ENCODE results near the gene ECM2.

ECM2 gene

DNA sequence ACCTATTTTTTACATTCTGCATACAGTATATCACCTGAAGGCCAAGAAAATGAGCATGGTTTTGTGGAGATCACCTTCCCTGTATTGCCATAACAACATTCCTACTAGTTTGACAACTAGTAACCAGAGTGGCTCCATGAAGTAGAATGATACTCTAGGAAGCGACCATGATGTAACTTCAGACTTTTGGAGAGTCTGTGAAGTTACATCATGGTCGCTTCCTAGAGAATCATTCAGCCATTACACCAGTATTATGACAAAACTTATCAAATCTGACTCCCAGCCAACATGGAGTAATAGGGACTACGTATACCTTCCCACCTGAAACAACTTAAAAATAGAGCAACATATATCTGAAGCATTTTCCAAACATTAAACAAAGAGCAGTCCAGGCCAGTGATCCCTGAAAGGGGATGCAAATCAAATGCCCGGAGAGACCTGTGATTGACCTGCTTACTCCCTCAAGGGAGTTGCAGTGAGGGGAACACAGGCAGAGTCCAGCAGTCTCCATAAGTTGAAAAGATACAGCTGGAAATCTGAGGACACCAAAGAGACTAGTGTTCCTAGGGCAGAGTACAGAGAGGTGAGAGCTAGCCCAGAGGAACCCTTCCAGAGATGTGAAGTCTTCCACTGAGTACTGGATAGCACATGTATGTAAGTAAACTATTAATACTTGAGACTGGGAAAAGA, 7.8 kb downstream of the ECM2 start:
- Histone ChIP-seq H3K9me3 (ENCODE audit: control insufficient read depth in 2 of 2, low read length in 2 of 2) (no peaks in the 10 kb centered on the region), H3K36me3 (ENCODE audit: control insufficient read depth in 2 of 2, insufficient read depth in 2 of 2, low read length in 2 of 2) (no peaks in the 10 kb centered on the region), H3K9ac (ENCODE audit: low read length in 2 of 2) (no peak overlapping the region), H3K4me1 (ENCODE audit: control insufficient read depth, insufficient read depth, low read length) (no peaks in the 10 kb centered on the region), H3K27me3 (ENCODE audit: control insufficient read depth in 1 of 2, insufficient read depth in 2 of 2, low read length in 2 of 2) (no peaks in the 10 kb centered on the region), H3K4me3 (ENCODE audit: low read length in 2 of 2) (no peak overlapping the region), H3K27ac (ENCODE audit: low read length) (no peak overlapping the region)

DNA sequence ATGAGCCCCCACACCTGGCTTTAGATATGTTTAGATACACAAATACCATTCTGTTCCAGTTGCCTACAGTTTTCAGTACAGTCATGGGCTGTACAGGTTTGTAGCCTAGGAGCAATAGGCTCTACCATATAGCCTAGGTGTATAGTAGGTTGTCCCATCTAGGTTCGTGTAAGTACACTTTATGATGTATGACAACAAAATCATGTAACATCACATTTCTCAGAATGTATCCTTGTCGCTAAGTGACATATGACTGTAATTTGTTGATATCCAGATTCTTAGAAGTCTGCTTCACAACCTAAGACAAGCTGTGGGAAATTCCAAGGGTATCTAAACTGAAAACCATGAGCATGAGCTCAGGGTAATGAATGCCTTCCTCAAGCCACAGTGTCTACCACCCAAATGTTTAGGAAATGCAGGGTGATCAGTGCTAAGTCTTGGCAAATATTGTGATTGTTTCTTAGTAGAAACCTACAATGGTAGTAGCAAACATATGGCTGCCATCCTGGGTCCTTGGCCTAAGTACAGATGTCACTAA, 8.4 kb downstream of the ECM2 start:
- Histone ChIP-seq H3K4me1 (ENCODE audit: control insufficient read depth, insufficient read depth, low read length) (no peaks in the 10 kb centered on the region), H3K27ac (ENCODE audit: low read length) (no peak overlapping the region), H3K4me3 (ENCODE audit: low read length in 2 of 2) (no peak overlapping the region), H3K27me3 (ENCODE audit: control insufficient read depth in 1 of 2, insufficient read depth in 2 of 2, low read length in 2 of 2) (no peaks in the 10 kb centered on the region), H3K9me3 (ENCODE audit: control insufficient read depth in 2 of 2, low read length in 2 of 2) (no peaks in the 10 kb centered on the region), H3K9ac (ENCODE audit: low read length in 2 of 2) (no peak overlapping the region), H3K36me3 (ENCODE audit: control insufficient read depth in 2 of 2, insufficient read depth in 2 of 2, low read length in 2 of 2) (no peaks in the 10 kb centered on the region)

DNA sequence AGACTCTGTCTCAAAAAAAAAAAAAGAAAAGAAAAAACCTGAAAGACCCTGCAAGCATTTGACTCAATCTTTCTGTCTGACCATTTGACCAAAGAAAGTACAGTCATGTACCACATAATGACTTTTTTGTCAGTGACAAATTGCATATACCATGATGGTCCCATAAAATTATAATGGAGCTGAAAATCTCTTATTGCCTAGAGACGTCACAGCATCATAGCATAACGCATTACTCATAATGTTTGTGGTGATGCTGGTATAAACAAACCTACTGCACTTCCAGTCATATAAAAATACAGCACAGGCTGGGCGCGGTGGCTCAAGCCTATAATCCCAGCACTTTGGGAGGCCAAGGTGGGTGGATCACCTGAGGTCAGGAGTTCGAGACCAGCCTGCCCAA, 10.5 kb downstream of the ECM2 start:
- no peaks in the 10 kb centered on the region for H3K36me3 ChIP-seq (ENCODE audit: control insufficient read depth in 2 of 2, insufficient read depth in 2 of 2, low read length in 2 of 2)
- H3K4me3 ChIP-seq (ENCODE audit: low read length in 2 of 2) = no peak overlapping the region
- no peaks in the 10 kb centered on the region for H3K4me1 ChIP-seq (ENCODE audit: control insufficient read depth, insufficient read depth, low read length)
- no peak overlapping the region for H3K27ac ChIP-seq (ENCODE audit: low read length)
- no peaks in the 10 kb centered on the region for H3K27me3 ChIP-seq (ENCODE audit: control insufficient read depth in 1 of 2, insufficient read depth in 2 of 2, low read length in 2 of 2)
- no peak overlapping the region for H3K9ac ChIP-seq (ENCODE audit: low read length in 2 of 2)
- no peaks in the 10 kb centered on the region for H3K9me3 ChIP-seq (ENCODE audit: control insufficient read depth in 2 of 2, low read length in 2 of 2)

- Histone ChIP-seq H3K9me3 (ENCODE audit: control insufficient read depth in 2 of 2, low read length in 2 of 2) (no peaks in the 10 kb centered on the region), H3K36me3 (ENCODE audit: control insufficient read depth in 2 of 2, insufficient read depth in 2 of 2, low read length in 2 of 2) (no peaks in the 10 kb centered on the region), H3K4me1 (ENCODE audit: control insufficient read depth, insufficient read depth, low read length) (no peaks in the 10 kb centered on the region), H3K4me3 (ENCODE audit: low read length in 2 of 2) (no peak overlapping the region), H3K27me3 (ENCODE audit: control insufficient read depth in 1 of 2, insufficient read depth in 2 of 2, low read length in 2 of 2) (no peaks in the 10 kb centered on the region), H3K27ac (ENCODE audit: low read length) (no peak overlapping the region), H3K9ac (ENCODE audit: low read length in 2 of 2) (no peak overlapping the region)
These were observed 10.9 kb downstream of the ECM2 start for GRCh38 chr9:92524881-92525280.

DNA sequence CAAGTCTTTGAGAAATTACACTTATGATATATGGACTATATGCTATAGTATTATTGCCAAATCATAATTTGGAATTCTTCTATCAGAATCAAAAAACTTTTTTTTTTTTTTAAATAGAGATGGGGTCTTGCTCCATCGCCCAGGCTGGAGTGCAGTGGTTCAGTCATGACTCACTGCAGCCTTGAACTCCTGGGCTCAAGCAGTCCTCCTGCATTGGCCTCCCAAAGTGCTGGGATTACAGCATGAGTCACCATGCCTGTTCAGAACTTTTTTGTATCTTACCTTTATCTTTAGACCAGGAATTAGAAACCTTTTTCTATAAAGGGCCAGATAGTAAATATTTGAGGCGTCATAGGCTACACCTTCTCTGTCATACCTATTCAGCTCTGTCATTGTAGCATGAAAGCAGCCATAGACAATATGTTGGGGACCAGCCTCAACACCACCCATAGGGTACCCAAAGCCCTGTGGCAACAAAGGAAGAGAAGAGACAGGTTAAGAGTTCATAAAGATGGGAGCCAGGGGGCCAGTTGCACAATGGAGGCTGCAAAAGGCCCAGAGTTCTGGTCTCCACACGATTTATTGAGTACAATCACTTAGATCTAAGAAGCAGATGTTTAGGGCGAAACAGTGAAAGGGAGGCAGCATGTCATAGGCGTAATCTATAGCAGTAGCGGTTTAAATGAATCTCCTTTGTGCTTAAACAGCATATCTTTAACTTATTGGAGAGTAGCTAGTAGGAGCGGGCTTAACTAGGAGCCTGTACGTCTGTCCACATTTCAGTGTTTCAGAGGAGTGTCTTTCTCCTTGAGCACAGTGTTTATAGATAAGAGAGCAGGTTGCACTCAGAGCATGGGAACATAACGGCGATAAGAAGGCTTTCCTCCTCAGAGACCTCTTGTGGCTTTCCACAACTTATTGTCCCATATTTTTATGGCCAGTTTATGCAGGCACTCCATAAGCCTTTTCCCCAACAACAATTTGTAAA, 12.5 kb downstream of the ECM2 start:
- Histone ChIP-seq H3K9me3 (ENCODE audit: control insufficient read depth in 2 of 2, low read length in 2 of 2) (no peaks in the 10 kb centered on the region), H3K27ac (ENCODE audit: low read length) (no peak overlapping the region), H3K36me3 (ENCODE audit: control insufficient read depth in 2 of 2, insufficient read depth in 2 of 2, low read length in 2 of 2) (no peaks in the 10 kb centered on the region), H3K4me1 (ENCODE audit: control insufficient read depth, insufficient read depth, low read length) (no peaks in the 10 kb centered on the region), H3K27me3 (ENCODE audit: control insufficient read depth in 1 of 2, insufficient read depth in 2 of 2, low read length in 2 of 2) (no peaks in the 10 kb centered on the region), H3K4me3 (ENCODE audit: low read length in 2 of 2) (no peak overlapping the region), H3K9ac (ENCODE audit: low read length in 2 of 2) (no peak overlapping the region)

DNA sequence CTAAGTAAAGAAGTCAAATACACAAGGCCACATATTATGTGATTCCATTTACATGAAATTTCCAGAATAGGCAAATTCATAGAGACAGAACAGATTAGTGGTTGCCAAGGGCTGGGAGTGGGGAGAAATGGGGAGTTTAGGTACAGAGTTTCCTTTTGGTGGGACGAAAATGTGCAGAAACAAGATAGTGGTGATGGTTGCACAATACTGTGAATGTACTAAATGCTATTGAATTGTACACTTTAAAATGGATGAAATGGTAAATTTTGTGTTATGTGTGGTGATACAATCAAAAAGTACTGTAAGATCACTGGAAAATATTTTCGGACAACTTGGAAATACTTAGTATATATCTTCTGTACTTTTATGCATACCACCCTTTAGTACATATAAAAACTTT, 15.0 kb downstream of the ECM2 start:
- no peaks in the 10 kb centered on the region for H3K9me3 ChIP-seq (ENCODE audit: control insufficient read depth in 2 of 2, low read length in 2 of 2)
- peaks cover 0 to 3% of the 10 kb centered on the region in 2 donors for H3K36me3 ChIP-seq (ENCODE audit: control insufficient read depth in 2 of 2, insufficient read depth in 2 of 2, low read length in 2 of 2)
- no peaks in the 10 kb centered on the region for H3K27me3 ChIP-seq (ENCODE audit: control insufficient read depth in 1 of 2, insufficient read depth in 2 of 2, low read length in 2 of 2)
- no peak overlapping the region for H3K9ac ChIP-seq (ENCODE audit: low read length in 2 of 2)
- H3K4me3 ChIP-seq (ENCODE audit: low read length in 2 of 2) = no peak overlapping the region
- no peak overlapping the region for H3K27ac ChIP-seq (ENCODE audit: low read length)
- no peaks in the 10 kb centered on the region for H3K4me1 ChIP-seq (ENCODE audit: control insufficient read depth, insufficient read depth, low read length)

DNA sequence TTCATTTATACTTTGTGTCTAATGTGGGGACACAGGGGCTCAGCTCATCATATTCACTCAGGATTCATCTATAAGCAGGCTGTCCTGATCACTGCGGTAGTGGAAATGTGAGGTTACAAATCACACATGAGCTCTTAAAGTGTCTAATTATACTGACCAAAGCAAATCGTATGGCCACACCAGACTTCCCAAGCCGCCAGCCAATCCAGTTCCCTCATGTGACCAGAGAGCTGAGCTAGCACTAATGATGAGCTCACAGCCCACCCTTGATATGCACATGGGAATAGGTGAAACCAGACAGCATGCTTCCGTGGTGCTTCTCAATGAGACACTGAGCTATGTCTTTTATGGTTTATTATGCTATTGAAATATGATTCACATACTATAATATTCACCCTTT, 17.6 kb downstream of the ECM2 start:
- Histone ChIP-seq H3K36me3 (ENCODE audit: control insufficient read depth in 2 of 2, insufficient read depth in 2 of 2, low read length in 2 of 2) (peaks cover 0 to 3% of the 10 kb centered on the region in 2 donors), H3K9ac (ENCODE audit: low read length in 2 of 2) (no peak overlapping the region), H3K4me3 (ENCODE audit: low read length in 2 of 2) (no peak overlapping the region), H3K9me3 (ENCODE audit: control insufficient read depth in 2 of 2, low read length in 2 of 2) (no peaks in the 10 kb centered on the region), H3K4me1 (ENCODE audit: control insufficient read depth, insufficient read depth, low read length) (peaks cover 3% of the 10 kb centered on the region), H3K27ac (ENCODE audit: low read length) (no peak overlapping the region), H3K27me3 (ENCODE audit: control insufficient read depth in 1 of 2, insufficient read depth in 2 of 2, low read length in 2 of 2) (no peaks in the 10 kb centered on the region)

DNA sequence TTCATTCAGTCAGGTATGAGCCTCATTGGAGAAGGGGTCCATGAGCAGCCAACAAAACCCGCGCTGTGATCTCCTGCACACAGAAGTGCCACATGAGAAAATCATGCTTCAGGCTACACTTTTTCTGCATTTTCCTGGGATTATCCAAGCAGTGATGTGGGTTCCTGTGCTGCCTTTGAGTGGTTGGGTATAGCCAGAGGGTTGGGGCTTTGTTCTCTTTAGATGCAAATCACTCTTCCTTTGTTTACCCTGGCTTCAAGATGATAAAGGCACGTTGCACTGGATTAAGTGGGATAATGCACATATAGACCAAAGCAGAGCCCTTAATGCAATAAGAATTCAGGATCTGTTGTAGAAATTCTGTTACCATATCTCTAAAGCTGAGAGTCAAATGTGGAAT, 18.7 kb downstream of the ECM2 start:
- Histone ChIP-seq H3K27ac (ENCODE audit: low read length) (no peak overlapping the region), H3K4me3 (ENCODE audit: low read length in 2 of 2) (no peak overlapping the region)

GRCh38 chr9:92516521-92516920, 19.3 kb downstream of the ECM2 start:
- H3K4me3 ChIP-seq (ENCODE audit: low read length in 2 of 2) = no peak overlapping the region
- H3K27me3 ChIP-seq (ENCODE audit: control insufficient read depth in 1 of 2, insufficient read depth in 2 of 2, low read length in 2 of 2) = no peaks in the 10 kb centered on the region
- peaks cover 9% of the 10 kb centered on the region for H3K4me1 ChIP-seq (ENCODE audit: control insufficient read depth, insufficient read depth, low read length)
- H3K9ac ChIP-seq (ENCODE audit: low read length in 2 of 2) = no peak overlapping the region
- peaks cover 0 to 3% of the 10 kb centered on the region in 2 donors for H3K36me3 ChIP-seq (ENCODE audit: control insufficient read depth in 2 of 2, insufficient read depth in 2 of 2, low read length in 2 of 2)
- no peaks in the 10 kb centered on the region for H3K9me3 ChIP-seq (ENCODE audit: control insufficient read depth in 2 of 2, low read length in 2 of 2)
- H3K27ac ChIP-seq (ENCODE audit: low read length) = no peak overlapping the region

More for the DNA sequence above, 18.7 kb downstream of the ECM2 start:
- H3K9ac ChIP-seq (ENCODE audit: low read length in 2 of 2) = no peak overlapping the region
- H3K36me3 ChIP-seq (ENCODE audit: control insufficient read depth in 2 of 2, insufficient read depth in 2 of 2, low read length in 2 of 2) = peaks cover 0 to 3% of the 10 kb centered on the region in 2 donors
- H3K27me3 ChIP-seq (ENCODE audit: control insufficient read depth in 1 of 2, insufficient read depth in 2 of 2, low read length in 2 of 2) = no peaks in the 10 kb centered on the region
- H3K9me3 ChIP-seq (ENCODE audit: control insufficient read depth in 2 of 2, low read length in 2 of 2) = no peaks in the 10 kb centered on the region
- peaks cover 9% of the 10 kb centered on the region for H3K4me1 ChIP-seq (ENCODE audit: control insufficient read depth, insufficient read depth, low read length)

GRCh38 chr9:92514635-92515034, 21.2 kb downstream of the ECM2 start:
- Histone ChIP-seq H3K27me3 (ENCODE audit: control insufficient read depth in 1 of 2, insufficient read depth in 2 of 2, low read length in 2 of 2) (no peaks in the 10 kb centered on the region), H3K27ac (ENCODE audit: low read length) (no peak overlapping the region), H3K9me3 (ENCODE audit: control insufficient read depth in 2 of 2, low read length in 2 of 2) (no peaks in the 10 kb centered on the region), H3K4me1 (ENCODE audit: control insufficient read depth, insufficient read depth, low read length) (peaks cover 9% of the 10 kb centered on the region), H3K36me3 (ENCODE audit: control insufficient read depth in 2 of 2, insufficient read depth in 2 of 2, low read length in 2 of 2) (peaks cover 0 to 3% of the 10 kb centered on the region in 2 donors), H3K4me3 (ENCODE audit: low read length in 2 of 2) (no peak overlapping the region), H3K9ac (ENCODE audit: low read length in 2 of 2) (no peak overlapping the region)
